ENCODE data around the gene CEP70.
A peak's percentile ranks its signal among the peaks of the same experiment; 100 is the strongest.

CEP70 gene

DNA sequence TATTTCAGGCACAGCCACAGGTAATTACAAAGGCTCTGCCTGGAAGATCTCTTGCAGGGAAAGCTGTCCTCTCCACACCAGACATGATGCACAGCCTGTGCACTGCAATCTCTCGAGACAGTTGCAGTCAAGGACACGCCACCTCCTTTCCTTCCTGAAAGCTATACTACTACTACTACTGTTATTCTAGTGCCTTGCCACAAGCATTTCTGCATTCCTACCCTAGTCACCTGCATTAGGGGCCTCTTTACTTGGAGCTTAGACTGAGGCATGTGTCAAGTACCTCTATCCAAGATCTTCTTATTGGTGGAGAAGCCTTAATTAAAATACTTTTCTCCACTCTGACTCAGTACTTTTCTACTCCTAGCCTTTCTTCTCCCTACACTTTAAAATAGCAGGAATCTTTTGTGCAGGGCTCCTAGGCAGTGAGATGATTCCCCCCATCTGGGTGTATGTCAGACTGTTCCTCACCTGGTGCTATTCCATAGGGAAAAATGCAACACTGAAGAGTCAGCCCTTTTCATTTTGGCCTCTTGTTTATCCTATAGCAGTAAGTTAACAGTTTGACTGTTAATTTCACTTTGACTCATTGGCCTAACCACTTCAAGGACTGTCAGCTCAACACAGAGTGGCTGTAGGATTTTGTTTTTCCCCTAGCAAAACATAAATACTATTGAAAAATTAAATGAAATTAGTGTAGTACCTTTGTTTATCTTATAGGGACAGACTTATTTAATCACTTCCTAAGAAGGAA, 80.8 kb downstream of the CEP70 start:
- no peak overlapping the region for H3K4me3 ChIP-seq (ENCODE audit: low read depth, low read length)
- DNase-seq (ENCODE audit: low read depth): no peak
- TF ChIP-seq POLR2A (IDR thresholded peaks at IDR 0.05; ENCODE audit: extremely low read depth, insufficient read length): no peak
- TF ChIP-seq, protein P1, sequence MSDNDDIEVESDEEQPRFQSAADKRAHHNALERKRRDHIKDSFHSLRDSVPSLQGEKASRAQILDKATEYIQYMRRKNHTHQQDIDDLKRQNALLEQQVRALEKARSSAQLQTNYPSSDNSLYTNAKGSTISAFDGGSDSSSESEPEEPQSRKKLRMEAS (IDR thresholded peaks at IDR 0.05; ENCODE audit: low read depth, low read length): no peak
- TF ChIP-seq MYC (IDR thresholded peaks at IDR 0.05; ENCODE audit: low read depth, low read length): no peak
- TF ChIP-seq, protein P2, sequence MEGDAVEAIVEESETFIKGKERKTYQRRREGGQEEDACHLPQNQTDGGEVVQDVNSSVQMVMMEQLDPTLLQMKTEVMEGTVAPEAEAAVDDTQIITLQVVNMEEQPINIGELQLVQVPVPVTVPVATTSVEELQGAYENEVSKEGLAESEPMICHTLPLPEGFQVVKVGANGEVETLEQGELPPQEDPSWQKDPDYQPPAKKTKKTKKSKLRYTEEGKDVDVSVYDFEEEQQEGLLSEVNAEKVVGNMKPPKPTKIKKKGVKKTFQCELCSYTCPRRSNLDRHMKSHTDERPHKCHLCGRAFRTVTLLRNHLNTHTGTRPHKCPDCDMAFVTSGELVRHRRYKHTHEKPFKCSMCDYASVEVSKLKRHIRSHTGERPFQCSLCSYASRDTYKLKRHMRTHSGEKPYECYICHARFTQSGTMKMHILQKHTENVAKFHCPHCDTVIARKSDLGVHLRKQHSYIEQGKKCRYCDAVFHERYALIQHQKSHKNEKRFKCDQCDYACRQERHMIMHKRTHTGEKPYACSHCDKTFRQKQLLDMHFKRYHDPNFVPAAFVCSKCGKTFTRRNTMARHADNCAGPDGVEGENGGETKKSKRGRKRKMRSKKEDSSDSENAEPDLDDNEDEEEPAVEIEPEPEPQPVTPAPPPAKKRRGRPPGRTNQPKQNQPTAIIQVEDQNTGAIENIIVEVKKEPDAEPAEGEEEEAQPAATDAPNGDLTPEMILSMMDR (IDR thresholded peaks at IDR 0.05; ENCODE audit: low read depth, low read length): no peak

DNA sequence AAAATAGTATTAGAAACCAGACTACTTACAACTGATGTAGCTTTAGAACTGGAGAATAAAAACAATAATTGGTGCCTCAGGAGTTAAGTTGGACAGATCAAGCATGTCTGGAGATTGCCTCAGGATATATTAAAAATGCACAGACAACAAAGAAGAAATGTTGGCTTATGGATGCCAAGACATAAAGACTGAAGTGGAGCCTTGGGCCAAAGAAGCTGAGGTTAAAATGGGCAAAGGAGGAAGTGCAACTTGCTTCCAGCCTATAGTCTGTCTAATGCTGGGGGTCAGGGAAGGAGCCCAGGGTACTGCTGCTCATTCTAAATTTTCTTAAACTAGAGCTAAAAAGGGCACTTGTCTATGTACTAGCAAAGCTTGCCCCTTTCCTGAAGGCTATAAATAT, 82.1 kb downstream of the CEP70 start:
- no peak overlapping the region for H3K4me3 ChIP-seq (ENCODE audit: low read depth, low read length)
- peak; percentile 20 for DNase-seq (ENCODE audit: low read depth)
- TF ChIP-seq, protein P1 (IDR thresholded peaks at IDR 0.05; ENCODE audit: low read depth, low read length): no peak

DNA sequence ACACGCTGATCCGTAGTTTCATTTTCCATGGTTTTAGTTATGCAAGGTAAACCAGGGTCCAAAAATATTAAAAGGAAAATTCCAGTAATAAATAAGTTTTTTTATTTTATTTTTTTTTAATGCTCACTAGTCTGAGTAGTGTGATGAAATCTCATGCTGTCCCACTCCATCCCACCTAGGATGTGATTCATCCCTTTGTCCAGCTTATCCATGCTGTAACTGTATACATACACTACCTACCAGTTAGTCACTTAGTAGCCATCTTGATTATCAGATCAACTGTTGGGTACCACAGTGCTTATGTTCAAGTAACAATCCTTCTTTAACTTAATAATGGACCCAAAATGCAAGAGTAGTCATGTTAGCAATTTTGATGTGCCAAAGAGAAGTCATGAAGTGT, 84.5 kb downstream of the CEP70 start:
- no peak for DNase-seq (ENCODE audit: low read depth)
- H3K4me3 ChIP-seq (ENCODE audit: low read depth, low read length): no peak overlapping the region
- TF ChIP-seq POLR2A (IDR thresholded peaks at IDR 0.05; ENCODE audit: extremely low read depth, insufficient read length): no peak
- TF ChIP-seq MYC (IDR thresholded peaks at IDR 0.05; ENCODE audit: low read depth, low read length): no peak
- TF ChIP-seq, protein P1 (IDR thresholded peaks at IDR 0.05; ENCODE audit: low read depth, low read length): no peak
- TF ChIP-seq, protein P2 (IDR thresholded peaks at IDR 0.05; ENCODE audit: low read depth, low read length): no peak

DNA sequence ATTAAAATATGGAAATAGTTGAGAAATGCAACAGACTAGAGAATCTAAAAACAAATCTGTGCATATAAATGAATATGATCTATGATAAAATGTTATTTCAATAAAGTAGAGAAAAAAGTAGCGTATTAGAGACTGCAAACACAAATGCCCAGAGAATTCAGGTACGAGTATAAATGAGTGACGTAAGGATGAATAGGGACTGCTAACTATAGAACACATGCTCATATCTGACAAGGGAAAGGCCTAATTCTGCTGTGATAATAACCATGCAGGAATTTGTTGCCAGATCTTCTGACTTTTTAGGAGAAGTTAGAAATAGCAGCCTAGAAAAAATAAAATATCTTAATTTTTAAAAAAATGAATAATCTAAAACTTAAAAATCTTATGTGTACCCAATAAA, 86.5 kb downstream of the CEP70 start:
- DNase-seq (ENCODE audit: low read depth): no peak
- TF ChIP-seq POLR2A (IDR thresholded peaks at IDR 0.05; ENCODE audit: extremely low read depth, insufficient read length) (no peak), MYC (IDR thresholded peaks at IDR 0.05; ENCODE audit: low read depth, low read length) (no peak)
- TF ChIP-seq, protein P2 (IDR thresholded peaks at IDR 0.05; ENCODE audit: low read depth, low read length): no peak
- TF ChIP-seq, protein P1 (IDR thresholded peaks at IDR 0.05; ENCODE audit: low read depth, low read length): no peak
- no peak overlapping the region for H3K4me3 ChIP-seq (ENCODE audit: low read depth, low read length)

DNA sequence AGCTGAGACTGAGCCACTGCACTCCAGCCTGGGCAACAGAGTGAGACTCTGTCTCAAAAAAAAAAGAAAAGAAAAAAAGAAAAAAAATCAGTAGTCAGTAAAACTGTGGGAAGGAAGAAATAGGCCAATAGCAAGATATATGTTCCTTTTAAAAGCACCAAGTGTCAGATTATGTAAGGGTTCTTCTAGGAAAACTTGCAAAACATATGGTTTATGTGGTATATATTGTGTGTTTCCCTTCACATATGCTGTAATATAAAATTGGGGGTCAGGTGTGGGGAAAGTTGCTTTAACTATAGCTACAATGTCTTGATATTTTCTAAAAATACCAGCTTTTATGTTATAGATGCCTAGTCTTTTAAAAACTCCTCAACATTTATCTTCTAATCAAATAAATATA, 95.1 kb downstream of the CEP70 start:
- no peak overlapping the region for H3K4me3 ChIP-seq (ENCODE audit: low read depth, low read length)
- DNase-seq (ENCODE audit: low read depth): no peak
- TF ChIP-seq POLR2A (IDR thresholded peaks at IDR 0.05; ENCODE audit: extremely low read depth, insufficient read length): no peak
- TF ChIP-seq MYC (IDR thresholded peaks at IDR 0.05; ENCODE audit: low read depth, low read length): no peak
- TF ChIP-seq, protein P1 (IDR thresholded peaks at IDR 0.05; ENCODE audit: low read depth, low read length): no peak
- TF ChIP-seq, protein P2 (IDR thresholded peaks at IDR 0.05; ENCODE audit: low read depth, low read length): no peak

DNA sequence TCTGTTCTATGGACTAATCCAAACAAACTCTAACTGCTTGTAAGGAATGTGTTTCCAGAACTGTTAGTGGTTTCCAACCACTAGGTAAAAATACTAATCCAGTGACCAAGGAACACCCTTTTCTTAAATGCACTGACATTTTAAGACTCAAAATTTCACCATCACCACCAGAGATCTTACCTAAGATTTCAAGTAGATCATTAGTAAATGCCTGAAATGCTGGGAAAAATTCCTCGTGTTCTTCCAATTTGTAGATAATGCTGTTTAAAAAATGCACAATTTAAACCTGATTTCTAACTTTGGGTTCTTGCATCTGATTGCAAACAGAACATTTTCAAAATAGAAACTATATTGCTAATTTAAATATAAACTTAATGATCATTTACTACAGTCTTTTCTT, 96.2 kb downstream of the CEP70 start:
- H3K4me3 ChIP-seq (ENCODE audit: low read depth, low read length): no peak overlapping the region
- TF ChIP-seq, protein P1 (IDR thresholded peaks at IDR 0.05; ENCODE audit: low read depth, low read length): no peak
- no peak for TF ChIP-seq MYC (IDR thresholded peaks at IDR 0.05; ENCODE audit: low read depth, low read length)
- TF ChIP-seq, protein P2 (IDR thresholded peaks at IDR 0.05; ENCODE audit: low read depth, low read length): no peak
- TF ChIP-seq POLR2A (IDR thresholded peaks at IDR 0.05; ENCODE audit: extremely low read depth, insufficient read length): no peak
- no peak for DNase-seq (ENCODE audit: low read depth)
